Astrocyte (in vitro differentiated cells and primary cell): ENCODE measurements around the gene MAPKBP1.

Experiments
- EZH2 ChIP-seq: IDR thresholded peaks from 2 replicates; pipeline ENCODE4 v1.6.1; 2012; ENCODE audit warnings: mild to moderate bottlenecking, low read length, inconsistent platforms; ENCODE audit not compliant: insufficient read depth
- TF ChIP-seq, protein P1 (sequence below): IDR thresholded peaks from 2 replicates; pipeline ENCODE4 v1.5.1; 2011; ENCODE audit warnings: low read depth, mild to moderate bottlenecking, inconsistent platforms, low read length, moderate library complexity; ENCODE audit not compliant: insufficient read depth

DNA sequence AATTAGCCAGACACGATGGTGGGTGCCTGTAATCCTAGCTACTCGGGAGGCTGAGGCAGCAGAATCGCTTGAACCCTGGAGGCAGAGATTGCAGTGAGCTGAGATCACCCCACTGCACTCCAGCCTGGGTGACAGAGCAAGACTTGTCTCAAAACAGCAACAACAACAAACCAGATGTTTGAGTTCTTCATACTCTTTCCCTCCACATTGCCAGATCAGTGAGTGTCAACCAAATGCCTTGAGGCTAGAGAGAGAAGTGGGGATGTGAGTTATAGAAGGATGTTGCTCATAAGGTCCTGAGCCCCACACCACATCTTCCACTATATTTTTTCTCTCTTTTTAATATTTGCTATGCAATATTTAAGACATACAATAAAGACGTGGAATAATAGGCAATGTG, 19.8 kb downstream of the MAPKBP1 start:
- TF ChIP-seq, protein P1, sequence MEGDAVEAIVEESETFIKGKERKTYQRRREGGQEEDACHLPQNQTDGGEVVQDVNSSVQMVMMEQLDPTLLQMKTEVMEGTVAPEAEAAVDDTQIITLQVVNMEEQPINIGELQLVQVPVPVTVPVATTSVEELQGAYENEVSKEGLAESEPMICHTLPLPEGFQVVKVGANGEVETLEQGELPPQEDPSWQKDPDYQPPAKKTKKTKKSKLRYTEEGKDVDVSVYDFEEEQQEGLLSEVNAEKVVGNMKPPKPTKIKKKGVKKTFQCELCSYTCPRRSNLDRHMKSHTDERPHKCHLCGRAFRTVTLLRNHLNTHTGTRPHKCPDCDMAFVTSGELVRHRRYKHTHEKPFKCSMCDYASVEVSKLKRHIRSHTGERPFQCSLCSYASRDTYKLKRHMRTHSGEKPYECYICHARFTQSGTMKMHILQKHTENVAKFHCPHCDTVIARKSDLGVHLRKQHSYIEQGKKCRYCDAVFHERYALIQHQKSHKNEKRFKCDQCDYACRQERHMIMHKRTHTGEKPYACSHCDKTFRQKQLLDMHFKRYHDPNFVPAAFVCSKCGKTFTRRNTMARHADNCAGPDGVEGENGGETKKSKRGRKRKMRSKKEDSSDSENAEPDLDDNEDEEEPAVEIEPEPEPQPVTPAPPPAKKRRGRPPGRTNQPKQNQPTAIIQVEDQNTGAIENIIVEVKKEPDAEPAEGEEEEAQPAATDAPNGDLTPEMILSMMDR, result no peak
- TF ChIP-seq EZH2, result no peak
